Epidermal melanocyte (primary cell): ENCODE results near the gene LMO2.
"Not testable (repeated sequence)": the region's sequence is repeated elsewhere in the genome, so short reads cannot be mapped to it uniquely, and the experiment has no call there.

Experiments
- DNase-seq: peaks from one replicate; pipeline ENCODE4 v3.0.0; 2011; ENCODE audit warnings: low spot score; ENCODE audit not compliant: insufficient read length

Gene LMO2

DNA sequence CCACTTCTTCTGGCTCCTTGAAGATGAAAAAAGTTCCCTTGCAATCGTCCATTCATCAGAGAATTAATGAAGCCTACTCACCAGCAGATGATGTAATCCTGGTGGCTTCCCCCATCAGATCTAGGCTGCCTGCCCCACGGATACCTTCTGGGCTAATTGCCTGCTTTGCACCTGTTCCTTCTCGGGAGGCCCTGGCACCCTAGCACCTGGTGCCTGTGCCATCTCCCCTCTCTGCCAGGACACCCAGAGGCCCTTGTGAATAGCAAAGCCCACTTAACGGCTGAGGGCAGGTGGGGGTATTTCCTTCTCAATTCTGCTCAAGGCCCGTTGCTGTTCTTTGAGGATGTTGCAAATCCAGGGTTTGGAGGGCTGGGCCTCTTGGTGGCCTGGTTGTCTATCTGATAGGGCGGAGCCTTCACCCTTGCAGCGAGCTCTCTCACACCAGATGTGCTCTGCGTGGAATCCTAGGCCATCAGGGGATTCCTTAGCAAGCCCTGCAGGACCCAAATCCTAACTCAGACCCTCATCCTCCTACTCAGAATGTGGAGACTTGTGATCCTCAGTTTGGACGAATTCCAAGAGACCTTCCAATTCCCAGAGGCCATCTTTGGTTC is at the start of gene LMO2:
LMO2 (minus strand) TSS at position 363 of the 614 bp plus-strand sequence. CDS start 22,360 bp downstream, outside the sequence.
- DNase-seq = no peak

DNA sequence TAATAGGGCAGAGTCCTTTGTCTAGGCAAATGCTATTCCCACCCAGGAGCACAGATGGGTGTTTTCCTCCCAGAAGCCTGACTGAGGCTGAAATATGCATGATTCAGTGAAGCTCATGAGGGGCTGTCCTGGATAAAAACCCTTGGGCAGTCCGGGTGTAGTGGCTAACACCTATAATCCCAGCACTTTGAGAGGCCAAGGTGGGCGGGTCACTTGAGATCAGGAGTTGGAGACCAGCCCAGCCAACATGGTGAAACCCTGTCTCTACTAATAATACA is 48.6 kb upstream of the LMO2 start:
- no peak for DNase-seq

DNA sequence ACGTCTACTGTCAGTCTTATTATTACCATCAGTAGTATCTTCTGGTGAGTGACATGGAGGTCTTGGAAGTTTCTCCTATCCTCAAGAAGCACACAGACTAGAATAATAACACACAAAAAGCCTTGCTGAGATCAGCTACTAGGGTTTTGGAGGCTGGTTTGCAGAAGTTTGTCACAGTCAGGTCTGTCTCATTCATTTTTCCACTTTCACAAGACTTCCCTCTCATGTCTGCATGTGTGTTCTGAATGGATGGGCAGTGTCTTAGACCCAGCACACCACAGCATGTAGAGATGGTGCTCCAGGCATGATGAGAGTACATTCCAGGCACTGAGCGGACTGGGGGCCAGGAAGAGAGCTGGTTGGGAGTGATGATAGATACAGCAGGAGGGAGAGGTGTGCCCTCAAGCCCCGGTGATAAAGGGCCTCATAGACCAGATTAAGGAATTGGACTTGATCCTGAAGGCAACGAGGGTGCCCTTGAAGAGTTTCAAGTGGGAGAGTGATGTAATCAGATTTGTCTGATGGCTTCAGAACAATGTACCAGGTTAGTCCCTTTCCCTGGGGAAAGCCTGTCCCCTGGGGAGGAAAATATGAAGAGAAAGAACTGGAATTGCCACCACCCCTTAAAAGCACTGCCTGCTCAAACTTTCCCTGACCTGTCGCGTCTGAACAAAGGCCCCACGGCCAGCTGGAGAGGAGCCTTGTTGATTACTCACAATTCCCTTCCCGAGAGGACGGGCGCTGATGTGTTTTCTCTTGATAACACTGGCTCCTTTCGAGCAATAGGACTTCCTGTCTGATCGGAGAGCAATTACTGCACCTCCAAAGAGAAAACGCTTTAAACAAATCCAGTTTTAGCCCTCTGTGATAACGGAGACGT is 45.1 kb upstream of the LMO2 start:
- DNase-seq = no peak

DNA sequence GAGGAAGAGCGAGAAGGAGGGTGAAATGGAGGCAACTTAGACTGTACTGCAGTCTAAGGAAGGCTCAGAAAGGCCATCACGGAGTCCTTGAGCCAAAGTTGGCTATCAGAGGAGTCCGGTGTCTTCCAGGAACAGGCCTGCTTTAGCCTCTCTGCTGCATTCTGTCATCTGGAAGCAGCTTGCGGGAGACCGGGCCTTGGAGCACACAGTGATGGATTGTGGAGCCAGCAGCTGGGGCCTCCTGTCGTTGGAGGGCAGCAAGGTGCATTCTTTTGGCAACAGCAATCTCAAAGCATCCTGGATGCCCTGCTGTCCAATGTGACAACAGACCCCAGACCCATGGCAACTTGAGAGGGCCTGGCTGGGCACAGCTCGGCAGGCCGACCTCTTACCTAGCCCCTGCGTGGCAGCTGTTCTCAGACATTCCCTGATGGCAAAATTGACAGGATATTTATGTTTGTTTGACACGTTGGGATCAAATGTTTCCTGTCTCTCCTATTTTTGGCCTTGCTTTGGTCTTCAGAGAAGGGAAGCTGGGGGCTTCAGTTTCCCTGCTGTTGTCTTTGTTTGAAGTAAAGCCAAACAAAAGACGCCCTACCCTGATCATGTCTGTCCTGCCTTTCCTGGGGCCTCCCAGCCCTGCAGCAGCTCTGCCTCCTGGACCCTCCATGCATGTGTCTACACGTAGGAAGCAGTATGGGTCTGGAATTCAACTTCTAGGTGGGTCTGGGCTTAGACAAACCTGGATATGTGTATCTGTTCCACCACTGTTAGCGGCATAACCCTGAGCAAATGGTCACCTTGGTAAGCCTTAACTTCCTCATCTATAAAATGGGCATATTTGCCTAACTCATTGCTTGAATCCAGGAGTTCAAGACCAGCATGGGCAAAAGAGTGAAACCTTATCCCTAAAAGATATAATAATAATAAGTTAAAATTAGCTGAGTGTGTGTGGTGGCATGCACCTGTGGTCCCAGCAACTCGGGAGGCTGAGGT is 43.9 kb upstream of the LMO2 start:
- DNase-seq = no peak

DNA sequence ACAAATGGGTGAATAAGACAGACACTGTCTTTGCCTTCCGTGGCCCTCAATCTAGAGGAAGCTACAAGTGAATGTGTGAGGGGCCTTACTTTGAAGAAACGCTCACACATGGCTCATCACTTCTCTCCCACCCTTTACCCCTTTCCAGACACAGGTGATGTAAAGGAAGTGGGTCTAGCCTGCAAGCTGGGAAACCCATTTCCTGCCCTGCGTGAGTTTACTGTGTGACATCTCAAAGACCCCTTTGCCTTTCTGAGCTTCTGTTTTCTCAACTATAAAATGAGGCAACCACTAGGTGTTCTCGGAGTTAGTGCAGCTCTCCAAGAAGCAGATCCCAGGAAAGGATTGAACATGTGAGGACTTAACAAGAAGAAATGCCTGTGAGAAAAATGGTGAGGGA is 43.1 kb upstream of the LMO2 start:
- no peak for DNase-seq

DNA sequence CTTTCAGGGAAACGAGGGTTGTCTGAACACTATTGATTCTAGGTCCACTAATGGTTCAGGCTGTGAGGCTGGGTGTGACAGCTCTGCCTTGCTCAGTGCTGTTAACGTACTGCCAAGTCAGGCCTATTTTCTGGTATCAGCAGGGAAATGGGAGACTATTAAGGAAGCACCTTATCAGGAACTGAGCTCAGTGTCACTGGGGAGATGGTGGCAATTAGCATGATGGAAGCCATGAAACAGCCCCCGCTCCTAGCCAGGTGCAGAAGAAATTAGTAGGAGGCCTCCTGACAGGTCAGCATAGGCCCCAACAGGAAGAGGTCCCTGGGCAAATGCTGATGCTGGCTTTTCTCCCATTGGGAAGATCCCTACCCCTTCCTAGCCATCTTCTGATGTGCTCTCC is 42.6 kb upstream of the LMO2 start:
- DNase-seq = no peak

DNA sequence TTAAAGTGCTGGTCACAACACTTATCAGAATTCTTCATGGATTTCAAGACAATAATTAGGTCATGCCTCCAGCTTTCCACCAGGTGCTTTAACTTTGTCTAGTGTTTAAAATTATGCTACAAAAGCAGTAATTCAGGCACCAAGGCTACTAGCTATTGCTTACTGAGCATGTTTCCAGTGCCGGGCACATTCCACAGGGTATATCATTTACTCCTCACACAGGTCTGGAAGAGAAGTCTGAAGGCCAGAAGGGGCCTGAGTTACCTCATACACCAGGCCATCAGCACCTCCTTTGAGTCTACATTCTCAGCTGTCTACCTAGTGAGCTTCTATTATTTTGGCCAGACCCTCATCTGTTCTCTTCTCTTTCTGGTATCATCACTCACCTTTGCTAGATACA is 41.7 kb upstream of the LMO2 start:
- no peak for DNase-seq

DNA sequence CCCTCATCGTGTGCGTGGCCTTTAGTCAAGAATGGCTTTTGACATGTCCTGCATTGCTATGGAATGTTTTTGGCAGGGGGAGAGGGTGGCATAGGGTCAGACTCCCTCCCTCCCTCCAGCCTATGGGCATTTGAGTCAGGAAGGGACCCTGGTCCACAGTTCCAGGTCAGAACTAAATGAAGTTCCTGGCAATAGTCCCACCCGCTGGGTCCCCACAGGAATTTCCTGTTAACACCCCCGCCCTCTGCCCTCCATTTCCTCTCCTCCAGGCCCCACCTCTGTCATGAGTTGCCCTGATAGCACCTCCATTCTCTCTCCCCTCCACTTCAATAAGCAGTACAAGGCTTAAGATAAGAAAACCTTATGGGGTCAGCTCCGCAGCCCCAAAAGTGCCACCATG is 40.8 kb upstream of the LMO2 start:
- no peak for DNase-seq

DNA sequence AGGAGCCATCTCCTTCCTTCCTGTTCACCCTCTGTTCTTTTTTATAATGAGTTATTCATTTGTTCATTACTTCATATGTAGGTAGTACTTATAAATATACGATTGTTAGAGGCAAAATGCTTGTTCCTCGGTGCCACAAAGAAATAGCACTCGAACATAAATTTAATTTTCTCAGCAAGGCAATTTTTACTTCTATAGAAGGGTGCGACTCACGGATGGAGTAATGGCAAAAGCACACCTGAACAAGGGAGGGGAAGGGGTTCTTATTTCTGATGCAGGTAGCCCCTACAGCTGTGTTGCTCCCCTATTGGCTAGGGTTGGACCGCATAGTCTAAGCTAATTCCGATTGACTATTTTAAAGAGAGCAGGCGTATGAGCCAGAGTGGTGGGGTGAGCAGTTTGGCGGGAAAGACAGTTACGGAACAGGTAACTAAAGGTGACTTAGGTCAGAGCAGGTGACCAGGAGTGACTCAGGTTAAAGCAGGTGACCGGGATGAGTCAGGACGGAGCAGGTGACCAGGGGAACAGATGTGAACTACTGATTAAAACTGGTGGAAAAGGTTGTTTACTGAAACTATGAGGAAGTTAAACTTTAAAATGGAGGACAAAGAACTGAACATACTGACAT is 40.0 kb upstream of the LMO2 start:
- not testable (repeated sequence) for DNase-seq

DNA sequence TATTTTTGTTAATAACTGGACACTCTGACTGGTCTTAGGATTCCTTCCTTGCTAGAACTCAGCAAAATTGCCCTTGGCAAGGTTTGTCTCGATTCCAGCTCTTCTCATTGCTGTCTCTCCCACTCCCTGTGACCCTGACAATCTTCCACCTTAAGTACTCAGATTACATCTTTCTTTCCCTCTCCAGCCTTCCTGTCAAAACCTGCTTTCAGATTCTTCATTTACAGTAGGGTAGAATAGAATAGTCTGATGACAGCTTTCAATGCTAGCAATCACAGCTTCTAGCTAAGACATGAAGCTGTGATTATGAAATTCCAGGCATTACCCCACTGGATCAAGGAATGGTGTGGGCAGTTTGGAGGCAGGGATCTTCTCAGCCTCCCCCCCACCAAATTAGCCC is 39.2 kb upstream of the LMO2 start:
- DNase-seq = no peak

DNA sequence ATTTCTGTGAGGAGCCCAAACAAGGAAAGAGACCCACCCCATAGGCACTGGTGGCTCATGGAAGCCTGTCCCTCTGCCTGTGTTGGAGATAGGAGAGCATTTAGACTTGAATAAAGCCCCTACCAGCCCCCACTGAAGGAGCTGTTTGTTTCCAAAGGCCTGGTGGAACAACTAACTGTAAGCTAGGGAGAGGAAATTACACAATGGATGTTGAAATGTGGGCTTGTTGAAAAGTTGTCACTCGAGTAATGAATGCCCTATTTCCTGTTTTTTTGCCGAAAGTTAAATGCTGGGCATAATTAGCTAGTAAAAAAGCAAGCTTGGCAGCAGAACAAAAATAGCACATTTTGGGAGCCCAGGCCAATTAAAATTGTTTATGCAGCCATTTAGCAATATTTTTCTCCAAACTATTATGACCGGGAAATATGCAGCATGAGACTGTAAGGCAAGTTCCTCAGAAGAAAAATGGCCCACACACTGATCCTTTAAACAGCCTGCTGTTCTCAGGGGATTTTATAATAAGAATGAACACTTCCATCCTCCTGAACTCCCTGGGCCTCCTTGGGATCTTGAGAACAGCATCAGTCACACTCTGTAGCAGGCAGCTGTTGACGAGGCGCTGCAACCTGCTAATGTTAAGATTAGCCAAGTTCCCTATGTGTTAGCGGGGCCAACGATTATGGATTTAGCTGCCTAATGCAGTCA is 38.6 kb upstream of the LMO2 start:
- no peak for DNase-seq

DNA sequence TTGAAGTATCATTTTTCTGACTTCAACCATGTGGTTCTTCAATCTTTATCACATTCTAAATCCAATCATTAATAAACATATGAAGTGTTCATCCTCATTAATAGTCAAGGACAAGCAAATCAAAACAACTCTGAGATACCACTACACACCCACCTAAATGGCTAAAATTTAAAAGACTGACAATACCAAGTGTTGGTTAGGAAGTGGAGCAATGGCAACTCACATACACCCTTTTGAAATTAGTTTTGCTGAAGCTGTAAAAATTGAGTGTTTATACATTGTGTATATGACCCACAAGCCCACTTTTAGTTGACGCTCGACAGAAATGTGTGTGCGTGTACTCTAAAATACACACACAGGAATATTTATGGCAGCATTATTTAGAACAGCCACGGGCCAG is 36.7 kb upstream of the LMO2 start:
- no peak for DNase-seq

DNA sequence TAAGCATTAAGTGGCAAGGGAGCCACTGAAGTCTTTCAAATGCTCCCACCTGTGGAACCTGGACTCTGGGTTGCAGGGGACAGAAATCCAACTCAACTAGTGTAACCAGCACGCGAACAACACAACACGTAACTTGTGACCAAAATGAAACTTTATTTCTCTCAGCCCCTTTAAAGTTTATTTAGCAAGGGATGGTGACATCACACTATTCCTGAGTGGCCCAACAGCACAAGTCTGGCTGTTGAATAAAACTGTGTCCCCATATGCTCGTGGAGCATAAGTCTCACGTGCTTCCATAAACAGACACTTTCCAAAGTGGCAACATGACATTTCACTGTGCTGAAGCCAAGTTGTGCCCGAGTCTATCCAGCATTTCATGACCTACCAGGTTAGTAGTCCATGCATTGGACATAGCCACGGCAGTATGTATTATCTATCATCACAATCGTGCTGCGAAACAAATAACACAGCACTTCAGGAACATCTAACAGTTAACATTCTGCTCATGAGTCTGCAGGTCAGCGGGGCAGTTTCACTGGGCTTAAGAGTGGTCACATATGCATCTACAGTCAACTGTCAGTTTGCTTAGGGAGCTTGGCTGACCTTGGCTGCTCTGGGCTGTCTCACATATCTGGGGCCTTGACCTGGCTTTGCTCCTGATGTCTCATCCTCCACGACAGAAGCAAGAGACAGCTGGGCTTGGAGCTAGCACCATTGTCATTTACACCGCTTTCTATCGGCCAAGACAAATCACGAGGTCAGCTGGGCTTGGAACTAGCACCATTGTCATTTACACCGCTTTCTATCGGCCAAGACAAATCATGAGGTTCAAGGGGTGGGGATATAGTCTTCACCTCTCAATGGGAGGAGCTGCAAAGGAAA is 35.0 kb upstream of the LMO2 start:
- no peak for DNase-seq

DNA sequence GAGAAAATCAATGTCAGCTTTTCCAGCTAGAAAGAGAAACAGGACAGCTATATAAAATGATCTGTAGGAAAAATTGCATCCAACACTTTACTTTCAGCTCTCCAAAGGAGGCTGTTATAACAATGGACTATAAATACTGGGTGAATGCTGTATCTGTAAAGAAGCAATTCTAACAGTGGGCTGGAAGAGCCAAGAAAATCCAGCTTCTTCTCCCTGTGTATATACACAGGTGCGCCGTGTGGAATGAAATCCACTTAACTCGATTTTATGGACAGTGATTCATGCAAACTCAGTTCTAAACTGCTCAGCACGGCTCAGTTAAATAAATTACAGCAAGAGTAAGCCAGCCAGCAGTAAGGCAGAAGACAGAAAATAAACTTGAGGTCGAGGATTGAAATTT is 32.5 kb upstream of the LMO2 start:
- DNase-seq = no peak

DNA sequence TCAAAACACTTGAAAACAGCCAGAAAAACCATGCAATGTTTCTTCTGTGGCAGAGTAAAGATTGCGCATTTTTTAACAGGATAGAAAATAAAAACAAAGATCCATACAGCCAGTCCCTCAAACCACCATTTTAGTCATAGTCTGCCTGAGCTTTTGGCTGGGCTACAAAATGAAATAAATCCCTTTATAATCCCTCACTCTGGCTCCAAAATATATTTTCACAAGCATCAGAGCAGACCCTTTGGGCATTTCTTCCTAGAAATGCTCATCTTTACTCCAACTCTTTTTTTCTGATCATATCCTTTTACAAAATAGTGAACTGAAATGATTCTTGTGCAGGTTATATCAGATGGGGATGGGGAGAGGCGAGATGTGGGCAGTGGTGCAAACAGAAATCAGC is 31.8 kb upstream of the LMO2 start:
- DNase-seq = no peak

DNA sequence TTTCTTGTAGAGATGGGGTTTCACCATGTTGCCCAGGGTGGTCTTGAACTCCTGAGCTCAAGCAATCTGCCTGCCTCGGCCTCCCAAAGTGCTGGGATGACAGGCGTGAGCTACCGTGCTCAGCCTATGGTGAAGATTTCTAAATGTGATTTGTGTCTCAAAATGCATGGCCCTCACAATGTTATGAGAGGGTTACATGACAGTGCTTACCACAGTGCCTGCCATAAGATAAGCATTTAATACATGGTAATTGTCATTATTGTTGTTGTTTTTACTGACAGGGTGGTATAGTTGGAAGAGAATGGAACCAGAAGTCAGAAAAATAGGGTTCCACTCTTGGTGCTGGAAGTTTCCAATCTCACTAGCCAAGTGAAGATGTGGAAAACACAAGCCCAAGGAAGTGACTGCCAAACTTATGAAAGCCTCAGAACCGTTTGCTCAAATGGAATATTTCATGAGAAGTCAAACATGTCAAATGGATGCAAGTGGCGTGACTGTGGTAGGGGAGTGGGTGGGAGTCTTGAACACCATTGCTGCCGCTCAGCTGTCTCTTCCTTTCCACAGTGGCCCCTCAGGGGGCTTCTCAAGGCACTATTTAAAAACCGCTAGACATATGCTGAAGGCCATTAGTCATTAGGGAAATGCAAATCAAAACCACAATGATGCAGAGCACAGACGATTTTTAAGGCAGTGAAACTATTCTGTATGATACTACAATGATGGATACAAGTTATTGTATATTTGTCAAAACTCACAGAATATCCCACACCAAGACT is 29.1 kb upstream of the LMO2 start:
- DNase-seq = no peak

DNA sequence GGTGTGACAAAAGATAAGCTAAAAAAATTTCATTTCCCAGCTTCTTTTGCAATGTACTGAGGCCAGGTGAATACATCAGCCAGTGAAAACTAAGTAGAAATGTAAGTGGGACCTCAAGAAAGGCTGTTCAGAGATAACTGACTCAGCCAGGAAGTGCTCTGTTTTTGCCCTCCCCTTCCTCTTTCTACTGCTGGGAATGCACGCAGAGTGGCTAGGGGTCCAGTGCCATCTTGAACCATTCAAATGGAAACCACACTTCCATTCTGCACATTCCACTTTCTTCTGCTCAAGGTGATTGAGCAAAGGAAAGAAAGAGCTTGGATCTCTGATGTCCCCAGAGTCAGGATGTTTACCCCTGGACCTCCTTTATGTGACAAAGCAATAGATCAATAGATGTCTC is 27.8 kb upstream of the LMO2 start:
- no peak for DNase-seq

DNA sequence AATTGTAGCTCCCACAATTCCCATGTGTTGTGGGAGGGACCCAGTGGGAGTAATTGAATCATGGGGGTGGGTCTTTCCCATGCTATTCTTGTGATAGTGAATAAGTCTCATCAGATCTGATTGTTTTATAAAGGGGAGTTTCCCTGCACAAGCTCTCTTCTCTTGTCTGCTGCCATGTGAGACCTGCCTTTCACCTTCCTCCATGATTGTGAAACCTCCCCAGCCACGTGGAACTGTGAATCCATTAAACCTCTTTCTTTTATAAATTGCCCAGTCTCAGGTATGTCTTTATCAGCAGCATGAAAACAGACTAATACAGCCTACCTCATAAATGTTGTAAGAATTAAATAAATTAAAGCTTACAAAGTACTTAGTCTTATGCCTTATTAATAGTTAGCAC is 25.5 kb upstream of the LMO2 start:
- DNase-seq = not testable (repeated sequence)

DNA sequence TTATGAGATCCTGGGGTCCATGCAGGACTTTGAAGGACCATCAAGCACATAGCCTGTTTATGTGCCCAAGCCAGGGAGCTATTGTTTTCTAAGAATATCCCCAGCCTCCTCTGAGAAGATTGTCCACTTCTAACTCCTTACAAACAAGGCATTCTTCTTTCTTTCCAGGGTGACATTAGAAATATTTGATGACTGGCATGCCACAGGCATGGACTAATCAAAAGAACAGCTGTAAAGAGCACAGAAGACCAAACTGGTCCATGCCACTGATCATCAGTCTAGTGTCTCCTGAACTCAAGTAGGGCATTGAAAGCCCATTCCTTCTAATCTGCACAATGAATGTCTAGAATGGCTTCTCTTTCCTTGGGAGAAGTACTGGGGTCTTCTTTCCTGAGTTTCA is 24.9 kb upstream of the LMO2 start:
- DNase-seq = no peak
